T-helper 1 cell (primary cell): Measurements from ENCODE around the gene CIAO1.
"Not testable (repeated sequence)": the region's sequence is repeated elsewhere in the genome, so short reads cannot be mapped to it uniquely, and the experiment has no call there.

ENCODE experiments used
- DNase-seq, 5 donors: peaks; one replicate each; pipeline ENCODE4 v3.0.0-alpha.2; 2012 to 2020

The CIAO1 gene

DNA sequence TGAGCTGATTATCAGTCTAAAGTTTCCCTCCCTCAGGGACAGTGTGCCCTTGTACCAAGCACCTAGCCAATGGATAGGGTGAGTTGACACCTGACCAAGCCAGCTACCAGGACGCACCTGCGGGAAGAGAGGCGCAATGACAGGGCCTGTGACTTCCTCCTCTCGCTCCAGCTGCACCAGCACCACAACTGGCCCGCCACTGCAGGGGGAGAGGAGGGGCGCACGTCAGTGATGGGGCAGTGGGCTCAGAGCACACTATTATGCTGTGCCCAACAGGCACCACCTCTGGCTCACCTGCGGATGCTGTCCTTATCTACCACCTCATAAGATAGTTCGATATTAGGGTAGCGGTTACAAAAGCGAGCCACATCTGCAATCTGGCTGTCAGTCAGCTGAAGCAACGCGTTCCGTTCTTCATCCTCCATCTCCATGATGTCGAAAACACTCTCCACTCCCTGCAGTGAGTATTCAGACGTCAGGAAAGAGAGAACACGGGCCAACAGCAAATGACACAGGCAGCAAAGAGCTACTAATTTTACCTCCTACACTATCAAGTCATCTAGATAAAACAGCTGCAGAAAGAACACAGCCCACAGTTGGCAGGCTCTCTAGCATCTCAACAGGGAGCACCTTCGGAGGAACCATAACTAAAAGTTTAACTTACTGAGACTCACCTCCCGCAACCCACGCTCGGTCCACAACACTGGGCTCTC is 10.9 kb downstream of the CIAO1 start:
- no peak for DNase-seq

DNA sequence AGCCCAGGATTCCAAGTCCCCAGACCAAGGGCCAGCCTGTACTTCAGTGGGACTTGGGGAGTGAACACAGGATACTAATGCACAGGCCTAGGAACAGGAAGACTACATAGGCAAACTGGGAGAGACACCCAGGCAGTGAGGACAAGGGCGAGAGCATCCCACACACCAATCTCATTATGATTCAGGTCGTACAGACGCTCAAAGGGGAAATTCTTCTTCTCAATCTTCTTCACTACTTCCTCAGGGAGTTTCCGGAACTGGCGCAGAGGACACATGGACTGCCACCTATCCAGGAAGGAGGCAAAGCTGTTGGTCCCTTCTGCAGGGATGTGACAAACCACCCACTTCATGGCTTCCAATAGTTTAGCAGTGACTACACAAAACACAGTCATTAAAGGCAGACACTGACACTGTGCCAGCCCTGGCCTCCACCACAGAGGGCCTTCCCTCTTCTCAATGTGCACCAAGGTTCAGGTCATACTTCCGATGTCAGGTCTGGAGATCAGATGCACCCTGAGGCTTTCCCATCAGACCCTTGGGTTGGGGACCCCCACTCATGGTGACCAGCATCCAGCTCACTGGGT is 21.3 kb downstream of the CIAO1 start:
- DNase-seq, result no peak

DNA sequence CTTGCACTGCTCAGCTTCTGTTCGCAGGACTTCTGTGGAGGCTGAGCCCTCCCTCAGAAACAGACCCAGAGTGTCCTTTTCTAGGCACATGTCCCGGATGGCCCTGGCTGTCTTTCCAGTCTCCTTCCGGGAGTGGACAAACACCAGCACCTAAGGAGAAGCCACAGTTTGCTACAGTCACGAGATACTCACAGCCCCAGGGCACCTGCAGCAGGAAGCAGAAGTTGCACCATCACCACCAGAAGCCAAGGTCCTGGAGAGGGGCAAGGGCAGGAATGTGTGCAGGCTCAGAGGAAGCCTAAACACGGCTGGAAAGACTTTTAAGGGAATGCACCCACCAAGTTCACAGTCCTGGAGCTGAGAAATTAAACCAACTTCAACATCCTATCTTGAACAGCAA is 25.7 kb downstream of the CIAO1 start:
- no peak for DNase-seq

DNA sequence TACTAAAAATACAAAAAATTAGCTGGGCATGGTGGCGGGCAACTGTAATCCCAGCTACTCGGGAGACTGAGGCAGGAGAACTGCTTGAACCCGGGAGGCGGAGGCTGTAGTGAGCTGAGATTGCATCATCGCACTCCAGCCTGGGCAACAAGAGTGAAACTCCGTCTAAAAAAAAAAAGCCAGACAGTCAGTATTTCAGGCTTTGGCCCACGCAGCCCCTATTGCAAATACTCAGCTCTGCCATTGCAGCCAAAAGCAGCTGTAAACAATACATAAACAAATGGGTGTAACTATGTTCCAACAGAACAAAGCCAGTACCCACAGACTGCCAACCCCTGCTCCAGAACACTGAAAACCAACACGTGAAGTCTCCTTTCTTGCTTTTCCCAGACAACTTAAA is 28.2 kb downstream of the CIAO1 start:
- DNase-seq, result not testable (repeated sequence)

DNA sequence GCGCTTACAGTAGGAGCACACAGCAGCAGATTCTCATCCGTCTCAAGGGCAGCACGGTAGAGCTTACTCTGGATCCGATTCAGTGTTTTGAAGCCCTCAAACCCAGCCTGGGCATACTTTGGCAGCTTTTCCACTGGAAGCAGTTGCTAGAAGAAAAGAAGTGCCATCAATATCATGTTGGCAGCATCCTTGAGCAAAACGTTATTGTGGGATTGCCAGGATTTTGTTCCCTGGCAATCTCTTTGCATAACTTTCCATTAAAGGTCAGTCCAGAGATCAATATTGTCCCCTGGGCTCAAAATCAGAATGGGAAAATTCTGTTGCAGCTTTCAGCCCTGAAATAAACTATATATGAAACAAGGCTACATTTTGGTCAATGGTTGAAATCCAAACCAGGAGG is 30.9 kb downstream of the CIAO1 start:
- no peak for DNase-seq

DNA sequence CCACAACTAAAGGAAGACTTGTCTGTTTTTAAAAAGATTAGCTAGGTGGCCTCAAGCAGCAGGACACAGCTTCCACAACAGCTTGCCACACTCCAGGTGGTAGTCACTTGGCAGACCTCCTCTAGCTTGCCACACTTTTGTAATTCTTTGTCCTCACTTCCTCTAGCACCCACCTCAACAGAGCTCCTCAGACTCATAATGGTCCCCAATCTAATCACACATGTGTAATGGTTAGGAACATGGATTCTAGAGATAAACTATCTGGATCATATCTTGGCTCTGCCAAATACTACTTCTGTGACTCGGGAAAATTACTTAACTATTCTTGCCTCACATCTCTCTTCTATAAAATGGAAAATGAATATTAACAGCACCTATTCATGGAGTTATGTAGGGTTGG is 35.8 kb downstream of the CIAO1 start:
- no peak for DNase-seq

DNA sequence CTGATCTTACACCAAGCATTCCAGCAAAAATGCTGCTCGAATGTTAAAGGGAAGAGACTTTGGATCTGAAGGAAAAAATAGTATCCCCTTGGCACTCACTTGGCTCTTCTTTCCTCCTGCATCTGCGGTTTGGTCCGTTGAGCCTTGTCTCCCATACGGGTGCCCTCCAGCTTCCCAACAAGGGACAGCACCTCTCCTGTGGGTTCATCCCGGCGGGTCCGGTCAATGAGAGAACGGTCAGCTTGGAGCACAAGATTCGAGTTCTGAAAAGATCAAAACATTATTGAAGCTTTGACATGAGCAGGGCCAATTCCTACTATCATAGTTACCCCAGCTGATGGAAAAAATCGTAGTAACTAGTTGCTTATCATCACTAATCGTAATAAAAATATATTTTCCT is 38.6 kb downstream of the CIAO1 start:
- no peak for DNase-seq

DNA sequence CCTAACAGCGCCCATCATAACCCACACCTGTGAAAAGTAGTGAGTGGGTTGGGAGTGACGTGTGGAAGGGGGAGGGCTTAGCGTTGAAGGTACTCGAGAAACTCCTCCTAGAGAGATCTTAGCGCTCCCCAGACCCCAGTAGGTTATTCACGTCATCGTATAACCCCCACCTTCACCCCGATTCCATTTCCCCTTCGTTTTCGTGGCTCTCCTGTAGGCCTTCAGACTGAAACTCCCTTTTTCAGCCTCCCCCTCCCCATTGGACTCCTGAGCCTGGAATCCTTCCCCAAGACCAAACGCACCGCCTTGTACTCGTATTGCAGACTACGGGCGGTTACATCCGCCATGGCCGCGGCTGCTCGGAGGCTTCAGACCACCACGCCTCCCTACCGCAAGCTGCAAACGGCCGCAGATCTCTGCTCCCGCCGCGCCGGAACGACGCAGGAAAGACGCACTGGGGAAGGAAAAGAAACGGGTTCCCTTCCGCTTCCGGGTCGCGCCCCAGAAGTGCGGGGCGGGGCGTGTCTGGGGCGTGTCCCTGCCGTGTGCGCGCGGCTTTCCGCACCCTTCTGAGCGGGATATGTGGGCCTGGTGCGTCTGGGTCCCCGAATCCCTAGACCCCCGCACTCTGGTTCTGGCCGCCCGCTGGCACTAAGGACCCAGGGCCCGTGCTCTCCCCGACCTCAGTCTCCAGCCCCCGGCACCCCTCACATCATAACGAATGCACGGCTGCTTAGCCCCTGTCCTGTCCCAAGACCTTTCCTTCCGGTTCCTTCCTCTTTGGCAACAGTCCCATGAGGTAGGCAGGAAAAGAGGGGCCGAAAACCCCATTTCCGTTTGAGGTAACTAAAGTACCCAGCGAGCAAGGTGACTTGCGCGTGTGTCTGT is 39.3 kb downstream of the CIAO1 start, which contains the start of gene SNRNP200:
Gene SNRNP200 (minus strand): TSS at position 456 of the 888 bp plus-strand sequence. CDS start 109 bp downstream, at position 347.
- peak; percentile 83 to 93 (median 89) for DNase-seq

DNA sequence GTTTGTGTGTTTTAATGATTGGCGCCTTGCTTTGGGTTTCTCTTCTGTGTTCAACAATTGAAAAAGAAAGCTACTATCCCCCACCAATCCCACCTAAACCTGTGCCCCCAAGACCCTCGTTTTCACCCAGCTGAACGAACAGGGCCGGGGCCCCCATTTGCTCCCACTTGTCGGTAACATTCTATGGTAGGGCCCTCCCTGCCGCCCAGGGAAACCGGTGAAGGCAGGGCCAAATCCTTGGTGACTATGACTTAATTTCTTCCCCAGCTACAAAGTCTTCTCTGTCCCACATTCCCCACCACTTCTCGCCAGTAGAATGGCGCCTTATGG is 39.9 kb downstream of the CIAO1 start:
- no peak for DNase-seq

DNA sequence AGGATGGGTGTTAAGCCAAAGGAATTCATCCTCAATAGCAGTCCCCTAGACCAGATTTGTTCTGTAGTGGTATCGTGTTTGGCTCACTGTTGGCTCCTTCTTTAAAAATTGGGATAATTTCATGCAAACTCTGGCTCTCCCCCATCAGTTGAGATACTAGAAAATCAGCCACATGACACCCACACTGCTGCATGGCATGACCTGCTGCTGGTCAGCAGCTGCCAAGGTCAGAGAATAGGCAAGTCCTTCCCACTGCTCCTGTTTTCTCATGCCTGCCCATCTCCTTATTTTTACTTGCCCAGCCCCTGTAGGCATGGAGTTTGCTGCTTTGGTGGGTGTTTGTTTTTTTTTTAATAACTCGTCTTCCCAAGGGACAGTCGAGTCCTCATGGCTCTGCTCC is 40.3 kb downstream of the CIAO1 start:
- no peak for DNase-seq

DNA sequence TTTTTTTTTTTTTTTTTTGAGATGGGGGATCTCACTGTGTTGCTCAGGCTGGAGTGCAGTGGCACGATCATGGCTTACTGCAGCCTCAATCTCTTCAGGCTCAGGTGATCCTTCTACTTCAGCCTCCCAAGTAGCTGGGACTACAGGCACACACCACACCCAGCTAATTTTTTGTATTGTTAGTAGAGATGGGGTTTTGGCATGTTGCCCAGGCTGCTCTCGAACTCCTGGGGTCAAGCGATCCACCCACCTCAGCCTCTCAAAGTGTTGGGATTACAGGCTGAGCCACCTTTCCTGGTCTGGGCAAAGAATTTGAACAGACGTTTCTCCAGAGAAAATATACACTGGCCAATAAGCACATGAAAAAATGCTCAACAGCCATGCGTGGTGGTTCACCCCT is 42.2 kb downstream of the CIAO1 start:
- DNase-seq, result no peak

DNA sequence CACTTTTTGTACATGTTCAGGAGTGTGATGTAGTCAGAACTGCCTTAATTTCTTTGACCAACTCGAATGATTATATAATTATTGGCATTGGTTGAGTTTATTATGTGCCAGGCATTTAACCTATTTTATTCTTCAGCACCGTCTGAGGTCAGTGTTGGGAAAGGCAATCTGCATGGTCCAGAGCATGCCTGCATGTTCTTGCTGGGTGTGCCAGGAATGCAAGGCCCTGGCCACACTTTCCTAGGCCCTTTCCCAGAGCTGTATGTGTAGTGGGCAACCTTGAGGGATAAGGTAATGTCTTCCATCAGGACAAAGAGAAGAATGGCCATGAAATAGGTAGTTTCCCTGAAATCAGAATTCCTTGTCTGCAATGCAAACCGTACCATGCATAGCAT is 49.0 kb downstream of the CIAO1 start:
- DNase-seq, result no peak

DNA sequence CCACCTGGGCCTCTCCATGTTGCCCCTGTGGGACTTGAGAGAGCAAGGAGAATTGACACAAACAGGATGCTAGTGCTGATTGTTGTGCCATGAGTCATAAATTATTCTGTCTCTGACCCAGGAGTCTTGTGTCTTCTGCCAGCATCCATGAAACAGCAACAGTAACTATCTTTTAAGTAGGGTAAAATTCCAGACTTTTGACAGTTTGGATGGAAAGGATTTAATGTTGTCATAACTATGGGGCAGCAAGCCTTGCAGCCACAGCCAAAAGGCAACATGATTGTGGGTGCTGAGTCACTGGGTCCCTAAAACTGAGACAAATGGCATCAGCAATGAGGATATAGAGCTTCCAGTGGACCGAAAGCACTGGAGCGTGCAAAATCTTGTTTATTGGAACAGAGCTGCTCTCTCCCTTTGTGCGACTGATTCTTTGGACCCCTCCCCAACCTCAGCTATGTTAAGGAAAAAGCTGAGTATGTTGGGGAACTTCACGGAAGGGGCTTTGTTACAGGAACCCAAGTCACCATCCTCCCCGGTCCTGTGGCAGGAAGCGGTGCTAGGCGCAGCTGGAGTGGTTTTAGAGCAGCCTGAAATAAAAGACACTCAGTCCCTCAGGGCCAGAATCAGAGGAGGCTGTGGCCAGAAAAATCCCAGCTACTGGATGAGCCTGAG is 49.5 kb downstream of the CIAO1 start:
- peak in 1 of 5 donors; percentile 53 for DNase-seq

DNA sequence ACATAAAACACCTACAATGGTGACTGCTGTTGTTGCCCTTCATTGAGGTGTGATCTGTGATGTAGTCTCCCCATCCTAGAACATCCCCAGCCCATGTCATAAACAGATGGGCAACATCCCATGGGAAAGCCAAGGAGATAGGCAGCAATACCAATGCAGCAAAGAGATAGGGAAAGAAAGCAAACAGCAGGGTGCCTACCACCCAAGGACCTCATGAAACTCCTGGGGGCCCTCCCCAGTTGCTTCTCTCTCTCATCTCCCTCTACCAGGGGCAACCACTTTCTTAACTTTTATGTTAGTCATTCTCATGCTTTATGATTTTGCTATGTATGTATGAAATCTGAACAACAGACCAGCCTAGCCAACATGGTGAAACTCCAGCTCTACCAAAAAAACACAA is 51.0 kb downstream of the CIAO1 start:
- no peak for DNase-seq

DNA sequence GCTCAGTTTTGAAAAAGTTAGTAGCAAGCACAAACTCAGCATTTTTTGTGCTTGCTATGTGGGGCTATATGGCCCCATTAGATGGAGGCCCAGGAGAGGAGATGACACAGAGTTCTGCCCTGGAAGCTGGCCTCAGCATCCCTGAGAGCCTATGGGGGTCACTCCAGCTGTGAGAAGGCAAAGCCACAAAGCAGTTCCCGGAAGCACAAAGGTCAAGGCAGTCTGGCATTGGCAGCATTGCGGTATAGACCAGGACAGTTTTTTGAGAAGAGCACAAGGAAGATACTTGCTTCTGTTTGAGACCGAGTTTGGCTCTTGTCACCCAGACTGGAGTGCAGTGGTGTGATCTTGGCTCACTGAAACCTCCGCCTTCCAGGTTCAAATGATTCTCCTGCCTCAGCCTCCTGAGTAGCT is 51.6 kb downstream of the CIAO1 start:
- DNase-seq, result no peak

DNA sequence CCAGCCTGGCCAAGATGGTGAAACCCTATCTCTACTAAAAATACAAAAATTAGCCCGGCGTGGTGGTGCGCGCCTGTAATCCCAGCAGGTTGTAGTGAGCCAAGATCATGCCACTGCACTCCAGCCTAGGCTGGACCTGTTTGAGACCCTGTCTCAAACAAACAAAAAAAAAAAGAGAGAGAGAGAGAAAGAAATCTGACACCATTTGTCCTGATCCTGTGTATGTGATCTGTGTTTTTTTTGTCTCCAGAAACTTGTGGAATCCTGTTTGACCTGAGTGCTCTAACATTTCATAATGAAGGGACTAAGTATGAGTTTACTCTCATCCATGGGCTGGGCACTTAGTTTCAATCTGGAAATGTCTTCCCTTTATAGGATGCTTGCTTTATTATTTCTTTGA is 52.7 kb downstream of the CIAO1 start:
- DNase-seq, result no peak

DNA sequence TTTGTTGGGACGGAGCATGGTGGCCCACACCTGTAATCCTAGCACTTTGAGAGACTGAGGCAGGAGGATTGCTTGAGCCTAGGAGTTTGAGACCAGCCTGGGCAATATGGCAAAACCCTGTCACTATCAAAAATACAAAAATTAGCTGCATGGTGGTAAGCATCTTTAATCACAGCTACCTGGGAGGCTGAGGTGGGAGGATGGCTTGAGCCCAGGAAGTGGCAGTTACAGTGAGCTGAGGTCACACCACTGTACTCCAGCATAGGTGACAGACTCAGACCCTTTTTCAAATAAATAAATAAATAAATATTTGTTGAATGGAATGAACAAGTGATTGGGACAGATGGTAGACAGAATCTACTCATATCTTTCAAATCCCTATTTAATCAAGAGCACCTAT is 53.4 kb downstream of the CIAO1 start:
- DNase-seq, result no peak

DNA sequence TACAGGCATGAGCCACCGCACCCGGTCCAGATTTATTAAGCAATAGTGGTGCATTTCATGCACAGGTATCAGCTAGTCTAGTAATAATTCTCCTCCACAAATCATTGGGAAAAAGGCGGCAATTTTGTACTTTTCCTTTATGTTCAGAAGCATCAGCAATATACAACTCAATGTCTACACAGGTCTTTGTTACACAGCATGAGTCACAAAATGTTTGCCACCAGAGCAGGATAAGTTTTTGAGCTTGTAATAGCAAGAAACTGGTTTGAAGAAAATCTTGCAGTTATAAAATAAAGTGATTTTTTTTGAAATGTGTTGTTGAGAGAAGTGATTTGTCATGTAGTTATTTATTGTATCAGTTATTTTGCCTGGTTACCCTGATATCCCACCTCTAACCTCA is 54.3 kb downstream of the CIAO1 start:
- no peak for DNase-seq

DNA sequence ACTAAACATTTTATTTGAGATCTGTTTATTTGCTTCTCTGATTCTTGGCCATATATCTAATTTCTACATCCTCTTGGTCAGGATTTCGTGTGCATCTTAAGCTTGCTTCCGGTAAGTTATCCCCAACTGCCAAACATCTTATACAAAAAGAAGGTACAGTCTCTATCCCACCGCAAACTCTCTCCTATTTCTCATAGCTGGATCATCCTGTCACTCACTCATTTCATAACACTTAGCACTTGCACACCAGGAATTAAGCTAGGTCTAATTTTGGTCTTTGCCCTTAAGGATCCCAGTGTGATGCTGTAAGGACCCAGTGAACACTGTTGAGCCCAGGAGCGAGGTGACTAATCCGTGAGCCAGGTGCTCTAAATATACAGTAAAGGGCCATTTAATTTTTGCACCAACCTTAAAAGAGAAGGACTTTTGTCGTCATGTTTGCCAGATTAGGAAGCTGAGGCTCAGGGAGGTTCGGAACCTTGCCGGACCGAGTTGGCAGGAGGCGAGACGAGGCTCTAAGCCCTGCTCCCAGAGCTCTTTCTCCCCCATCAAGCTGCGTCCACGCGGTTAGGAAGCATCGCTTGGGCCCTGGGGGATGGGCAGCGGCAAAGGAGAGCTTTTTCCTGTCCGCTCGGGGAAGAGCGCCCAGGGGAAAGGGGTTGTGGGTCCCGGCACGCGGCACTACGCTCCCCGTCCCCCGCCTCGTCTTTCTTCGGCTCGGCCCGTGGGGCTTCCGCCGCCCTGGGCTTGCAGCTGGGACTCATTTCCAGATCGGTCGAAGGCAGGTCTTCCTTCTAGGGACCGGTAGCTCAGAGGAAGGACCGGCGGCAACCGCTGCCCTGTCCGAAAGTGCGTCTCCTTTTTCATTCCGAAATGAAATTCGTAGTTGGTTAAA is 55.0 kb downstream of the CIAO1 start:
- no peak for DNase-seq
